PFSK-1 (cell line): Measurements from ENCODE around the gene CDK5R2.

Source experiments
- POLR2AphosphoS5 ChIP-seq: IDR thresholded peaks from 2 replicates; pipeline ENCODE4 v1.6.1; 2012; ENCODE audit warnings: low read depth, mild to moderate bottlenecking, control low read depth, low read length, moderate library complexity
- SIN3A ChIP-seq: IDR thresholded peaks from 2 replicates; pipeline ENCODE4 v1.6.1; 2012; ENCODE audit warnings: mild to moderate bottlenecking, low read length, moderate library complexity, borderline replicate concordance; ENCODE audit not compliant: insufficient read depth

DNA sequence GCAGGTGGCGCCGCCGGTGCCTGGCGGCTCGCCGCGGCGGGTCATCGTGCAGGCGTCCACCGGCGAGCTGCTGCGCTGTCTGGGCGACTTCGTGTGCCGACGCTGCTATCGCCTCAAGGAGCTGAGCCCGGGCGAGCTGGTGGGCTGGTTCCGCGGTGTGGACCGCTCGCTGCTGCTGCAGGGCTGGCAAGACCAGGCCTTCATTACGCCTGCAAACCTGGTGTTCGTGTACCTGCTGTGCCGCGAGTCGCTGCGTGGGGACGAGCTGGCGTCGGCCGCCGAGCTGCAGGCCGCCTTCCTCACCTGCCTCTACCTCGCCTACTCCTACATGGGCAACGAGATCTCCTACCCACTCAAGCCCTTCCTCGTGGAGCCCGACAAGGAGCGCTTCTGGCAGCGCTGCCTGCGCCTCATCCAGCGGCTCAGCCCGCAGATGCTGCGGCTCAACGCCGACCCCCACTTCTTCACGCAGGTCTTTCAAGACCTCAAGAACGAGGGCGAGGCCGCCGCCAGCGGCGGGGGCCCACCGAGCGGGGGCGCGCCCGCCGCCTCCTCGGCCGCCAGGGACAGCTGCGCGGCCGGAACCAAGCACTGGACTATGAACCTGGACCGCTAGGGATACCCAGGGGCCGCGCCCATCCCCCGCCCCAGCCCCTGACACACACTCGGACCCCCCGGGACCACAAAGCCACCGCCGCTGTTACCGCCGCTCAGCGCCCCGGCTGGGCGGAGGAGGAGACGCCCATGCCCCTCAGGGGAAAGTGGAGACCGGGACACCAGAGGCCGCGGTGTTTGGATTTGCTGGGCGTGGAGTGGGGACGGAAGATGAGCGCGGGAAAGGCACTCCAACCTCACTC lies 1.1 kb downstream of the CDK5R2 start:
- no peak for TF ChIP-seq POLR2AphosphoS5
- TF ChIP-seq SIN3A, result no peak
